Measurements from ENCODE around the gene TMX4. TPM values are rescaled to one million over a fixed set of nuclear protein-coding genes. Genes with fewer than 3 reads are reported as not detected.

The TMX4 gene
- total RNA-seq, 1 donor from 2014 or later, result 28.7 TPM

- Mint-ChIP-seq H3K27me3 (ENCODE audit: low read depth) (no peaks in the 10 kb centered on the region), H3K4me1 (peaks cover 10% of the 10 kb centered on the region), H3K27ac (peak overlapping the region; percentile 80), H3K9me3 (no peaks in the 10 kb centered on the region), H3K4me3 (no peak overlapping the region), H3K36me3 (no peaks in the 10 kb centered on the region)
- no peak for DNase-seq (ENCODE audit: low spot score in 2 of 2, unreplicated experiment in 2 of 2)
- TF ChIP-seq CTCF (IDR thresholded peaks at IDR 0.05; ENCODE audit: unreplicated experiment), result no peak
Observed at GRCh38 chr20:8019998-8020247, 362 bp upstream of the TMX4 start.

- peak; percentile 46 to 64 for DNase-seq (ENCODE audit: low spot score in 2 of 2, unreplicated experiment in 2 of 2)
- no peak for TF ChIP-seq CTCF (IDR thresholded peaks at IDR 0.05; ENCODE audit: unreplicated experiment)
- Mint-ChIP-seq H3K4me1 (peaks cover 10% of the 10 kb centered on the region), H3K27ac (peak overlapping the region; percentile 68), H3K27me3 (ENCODE audit: low read depth) (no peaks in the 10 kb centered on the region), H3K36me3 (no peaks in the 10 kb centered on the region), H3K9me3 (no peaks in the 10 kb centered on the region), H3K4me3 (peak overlapping the region; percentile 79)
Observed at GRCh38 chr20:8018958-8019245, 659 bp downstream of the TMX4 start.

DNA sequence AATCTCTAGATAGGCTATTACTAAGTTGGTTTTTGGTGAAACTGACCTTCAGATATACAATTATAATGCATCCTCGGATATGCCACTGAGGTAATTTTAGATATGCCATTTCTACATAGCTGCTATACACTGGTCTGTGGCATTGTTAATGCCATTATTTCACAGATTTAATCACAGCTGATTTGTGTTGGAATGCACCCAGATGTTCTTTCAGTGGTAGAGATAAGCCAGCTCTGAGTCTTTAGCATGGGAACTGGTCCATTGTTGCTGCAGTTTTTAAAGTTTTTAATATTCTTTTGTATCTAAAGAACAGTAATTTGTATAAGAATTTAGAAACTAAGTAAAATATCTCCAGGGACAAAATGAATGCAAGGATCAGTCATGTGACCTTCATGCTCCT is 6.8 kb downstream of the TMX4 start:
- peaks cover 8% of the 10 kb centered on the region for H3K4me1 Mint-ChIP-seq
- no peak overlapping the region for H3K4me3 Mint-ChIP-seq
- H3K27ac Mint-ChIP-seq, result no peak overlapping the region
- no peaks in the 10 kb centered on the region for H3K27me3 Mint-ChIP-seq (ENCODE audit: low read depth)
- TF ChIP-seq CTCF (IDR thresholded peaks at IDR 0.05; ENCODE audit: unreplicated experiment), result no peak
- DNase-seq (ENCODE audit: low spot score in 2 of 2, unreplicated experiment in 2 of 2), result no peak
- H3K36me3 Mint-ChIP-seq, result peaks cover 1% of the 10 kb centered on the region
- no peaks in the 10 kb centered on the region for H3K9me3 Mint-ChIP-seq

- no peak for TF ChIP-seq CTCF (IDR thresholded peaks at IDR 0.05; ENCODE audit: unreplicated experiment)
- Mint-ChIP-seq H3K36me3 (peaks cover 10% of the 10 kb centered on the region), H3K4me1 (peaks cover 4% of the 10 kb centered on the region), H3K9me3 (no peaks in the 10 kb centered on the region), H3K27ac (no peak overlapping the region), H3K4me3 (no peak overlapping the region), H3K27me3 (ENCODE audit: low read depth) (no peaks in the 10 kb centered on the region)
- no peak for DNase-seq (ENCODE audit: low spot score in 2 of 2, unreplicated experiment in 2 of 2)
Observed at GRCh38 chr20:8008733-8009132, 10.8 kb downstream of the TMX4 start.

- no peaks in the 10 kb centered on the region for H3K9me3 Mint-ChIP-seq
- no peak overlapping the region for H3K4me3 Mint-ChIP-seq
- no peak overlapping the region for H3K27ac Mint-ChIP-seq
Observed at GRCh38 chr20:8007490-8007889, 12.1 kb downstream of the TMX4 start.

More at GRCh38 chr20:8007490-8007889, 12.1 kb downstream of the TMX4 start:
- Mint-ChIP-seq H3K27me3 (ENCODE audit: low read depth) (no peaks in the 10 kb centered on the region), H3K36me3 (peaks cover 10% of the 10 kb centered on the region), H3K4me1 (peaks cover 4% of the 10 kb centered on the region)
- DNase-seq (ENCODE audit: low spot score in 2 of 2, unreplicated experiment in 2 of 2), result no peak
- no peak for TF ChIP-seq CTCF (IDR thresholded peaks at IDR 0.05; ENCODE audit: unreplicated experiment)

Measured in mesothelial cell of epicardium (in vitro differentiated cells).